Stimulated activated effector memory CD8-positive, alpha-beta T cell treated with anti-CD3 and anti-CD28 coated beads, Interleukin-12 subunit alpha, Interleukin-12 subunit beta, amount 100 ng/mL, for 72 hours (primary cell): ENCODE measurements around the gene IPO4.

Source experiments
- ATAC-seq: fragments of 150-1000 bp; cut with Tn5 transposase; 2 replicates; pipeline ENCODE4 v1.10.0; 2021
- DNase-seq, 2 donors: peaks; one replicate each; pipeline ENCODE4 v3.0.0; 2021 to 2022; ENCODE audit warnings: low spot score in 2 of 2
- H3K27ac Mint-ChIP-seq: one replicate; pipeline ENCODE4 v1.8.0; 2022; ENCODE audit warnings: mild to moderate bottlenecking, mixed read lengths
- H3K36me3 Mint-ChIP-seq: one replicate; pipeline ENCODE4 v1.8.0; 2022; ENCODE audit warnings: mild to moderate bottlenecking, mixed read lengths
- H3K4me1 Mint-ChIP-seq: one replicate; pipeline ENCODE4 v1.8.0; 2022; ENCODE audit warnings: mixed read lengths
- H3K4me3 Mint-ChIP-seq: one replicate; pipeline ENCODE4 v1.8.0; 2022; ENCODE audit warnings: mild to moderate bottlenecking, mixed read lengths
- H3K9me3 Mint-ChIP-seq: one replicate; pipeline ENCODE4 v1.8.0; 2022; ENCODE audit warnings: mixed read lengths

The IPO4 gene

GRCh38 chr14:24188251-24189058 lies at the start of gene IPO4:
IPO4 (minus strand) TSS chr14:24188816; CDS start chr14:24188787, 29 bp downstream.
- H3K36me3 Mint-ChIP-seq = peaks cover 78% of the 10 kb centered on the region
- peak within 1 kb of the TSS; percentile 80 for H3K27ac Mint-ChIP-seq
- peak within 1 kb of the TSS; percentile 84 for H3K4me3 Mint-ChIP-seq
- peak; percentile 97 for ATAC-seq
- peak; percentile 79 to 95 for DNase-seq
- peaks cover 45% of the 10 kb centered on the region for H3K4me1 Mint-ChIP-seq
- H3K9me3 Mint-ChIP-seq = no peaks in the 10 kb centered on the region

GRCh38 chr14:24238123-24238522 lies 49.5 kb upstream of the IPO4 start:
- no peak for ATAC-seq
- H3K27ac Mint-ChIP-seq = peak overlapping the region; percentile 84
- H3K36me3 Mint-ChIP-seq = peaks cover 87% of the 10 kb centered on the region
- no peaks in the 10 kb centered on the region for H3K9me3 Mint-ChIP-seq
- DNase-seq = no peak
- H3K4me1 Mint-ChIP-seq = peaks cover 79% of the 10 kb centered on the region
- H3K4me3 Mint-ChIP-seq = no peak overlapping the region

GRCh38 chr14:24237463-24237955 lies 48.9 kb upstream of the IPO4 start:
- no peak overlapping the region for H3K4me3 Mint-ChIP-seq
- peaks cover 72% of the 10 kb centered on the region for H3K4me1 Mint-ChIP-seq
- no peaks in the 10 kb centered on the region for H3K9me3 Mint-ChIP-seq
- ATAC-seq (no peak), DNase-seq (no peak)
- H3K27ac Mint-ChIP-seq = peak overlapping the region; percentile 84
- peaks cover 81% of the 10 kb centered on the region for H3K36me3 Mint-ChIP-seq

- no peak overlapping the region for H3K4me3 Mint-ChIP-seq
- ATAC-seq = no peak
- peaks cover 81% of the 10 kb centered on the region for H3K36me3 Mint-ChIP-seq
- H3K27ac Mint-ChIP-seq = peak overlapping the region; percentile 84
- no peaks in the 10 kb centered on the region for H3K9me3 Mint-ChIP-seq
- no peak for DNase-seq
- H3K4me1 Mint-ChIP-seq = peaks cover 72% of the 10 kb centered on the region
Observed at GRCh38 chr14:24236689-24237462, 48.3 kb upstream of the IPO4 start.

GRCh38 chr14:24235804-24236688 lies 47.4 kb upstream of the IPO4 start:
- H3K4me3 Mint-ChIP-seq = no peak overlapping the region
- H3K27ac Mint-ChIP-seq = peak overlapping the region; percentile 84
- H3K4me1 Mint-ChIP-seq = peaks cover 70% of the 10 kb centered on the region
- no peaks in the 10 kb centered on the region for H3K9me3 Mint-ChIP-seq
- peaks cover 76% of the 10 kb centered on the region for H3K36me3 Mint-ChIP-seq
- ATAC-seq (no peak), DNase-seq (no peak)

GRCh38 chr14:24234095-24235005 lies 45.7 kb upstream of the IPO4 start:
- no peaks in the 10 kb centered on the region for H3K9me3 Mint-ChIP-seq
- H3K4me1 Mint-ChIP-seq = peaks cover 54% of the 10 kb centered on the region
- peak overlapping the region; percentile 84 for H3K4me3 Mint-ChIP-seq
- DNase-seq (no peak), ATAC-seq (no peak)
- H3K27ac Mint-ChIP-seq = peak overlapping the region; percentile 67
- peaks cover 76% of the 10 kb centered on the region for H3K36me3 Mint-ChIP-seq

- H3K4me1 Mint-ChIP-seq = peaks cover 47% of the 10 kb centered on the region
- peak overlapping the region; percentile 84 for H3K4me3 Mint-ChIP-seq
- no peak for ATAC-seq
- H3K36me3 Mint-ChIP-seq = peaks cover 76% of the 10 kb centered on the region
- no peaks in the 10 kb centered on the region for H3K9me3 Mint-ChIP-seq
- no peak for DNase-seq
- H3K27ac Mint-ChIP-seq = peak overlapping the region; percentile 86
Observed at GRCh38 chr14:24233538-24233866, 44.9 kb upstream of the IPO4 start.

GRCh38 chr14:24232645-24233537 lies 44.3 kb upstream of the IPO4 start, which contains the start of gene GMPR2:
GMPR2 (plus strand) TSS chr14:24232929; CDS start chr14:24233254, 325 bp downstream.
- Mint-ChIP-seq H3K27ac (peak within 1 kb of the TSS; percentile 86), H3K4me3 (peak within 1 kb of the TSS; percentile 84), H3K9me3 (no peaks in the 10 kb centered on the region), H3K4me1 (peaks cover 41% of the 10 kb centered on the region), H3K36me3 (peaks cover 76% of the 10 kb centered on the region)
- no peak for DNase-seq
- ATAC-seq = peak; percentile 62

GRCh38 chr14:24232121-24232644 lies 43.6 kb upstream of the IPO4 start, which contains the start of gene NEDD8:
NEDD8 (minus strand) TSS chr14:24232367; CDS start chr14:24232267, 100 bp downstream.
- DNase-seq (peak; percentile 68 to 93), ATAC-seq (peak; percentile 93)
- H3K36me3 Mint-ChIP-seq = peaks cover 76% of the 10 kb centered on the region
- H3K4me1 Mint-ChIP-seq = peaks cover 38% of the 10 kb centered on the region
- peak within 1 kb of the TSS; percentile 86 for H3K27ac Mint-ChIP-seq
- no peaks in the 10 kb centered on the region for H3K9me3 Mint-ChIP-seq
- H3K4me3 Mint-ChIP-seq = peak within 1 kb of the TSS; percentile 84

GRCh38 chr14:24231263-24232120 lies 42.9 kb upstream of the IPO4 start:
- peak overlapping the region; percentile 86 for H3K27ac Mint-ChIP-seq
- peaks cover 35% of the 10 kb centered on the region for H3K4me1 Mint-ChIP-seq
- peaks cover 73% of the 10 kb centered on the region for H3K36me3 Mint-ChIP-seq
- no peaks in the 10 kb centered on the region for H3K9me3 Mint-ChIP-seq
- ATAC-seq (peak; percentile 43), DNase-seq (peak in 1 of 2 donors; percentile 11)
- H3K4me3 Mint-ChIP-seq = peak overlapping the region; percentile 84

GRCh38 chr14:24228902-24229301 lies 40.3 kb upstream of the IPO4 start:
- Mint-ChIP-seq H3K36me3 (peaks cover 72% of the 10 kb centered on the region), H3K9me3 (no peaks in the 10 kb centered on the region), H3K4me1 (peaks cover 20% of the 10 kb centered on the region), H3K4me3 (no peak overlapping the region), H3K27ac (peak overlapping the region; percentile 20)
- no peak for ATAC-seq
- DNase-seq = no peak

- Mint-ChIP-seq H3K27ac (no peak overlapping the region), H3K9me3 (no peaks in the 10 kb centered on the region), H3K4me3 (no peak overlapping the region), H3K4me1 (peaks cover 14% of the 10 kb centered on the region), H3K36me3 (peaks cover 66% of the 10 kb centered on the region)
- DNase-seq (no peak), ATAC-seq (no peak)
Observed at GRCh38 chr14:24226473-24226872, 37.9 kb upstream of the IPO4 start.
